Mucosa of descending colon (tissue), 3 donors: ENCODE results near the gene HELB. TPM values are rescaled to one million over a fixed set of nuclear protein-coding genes. Genes with fewer than 3 reads are reported as not detected.
A peak's percentile ranks its signal among the peaks of the same experiment; 100 is the strongest.

ENCODE experiments used
- ATAC-seq: fragments of 200-7000 bp; cut with Tn5 transposase; one replicate; pipeline ENCODE4 v1.9.1; 2020; ENCODE audit warnings: mild to moderate bottlenecking, moderate library complexity
- DNase-seq, 3 donors: peaks; one replicate each; pipeline ENCODE4 v3.0.0-alpha.2; 2020
- H3K36me3 ChIP-seq: fragments of 200-600 bp; one replicate; pipeline ENCODE4 v1.8.0; 2021; ENCODE audit warnings: low read depth, mild to moderate bottlenecking
- H3K4me1 ChIP-seq: fragments of 200-600 bp; one replicate; pipeline ENCODE4 v1.8.0; 2021; ENCODE audit warnings: low read depth, mild to moderate bottlenecking
- H3K4me3 ChIP-seq: fragments of 200-600 bp; one replicate; pipeline ENCODE4 v1.8.0; 2021; ENCODE audit warnings: mild to moderate bottlenecking
- H3K9me3 ChIP-seq: fragments of 200-600 bp; one replicate; pipeline ENCODE4 v1.8.0; 2021; ENCODE audit warnings: mild to moderate bottlenecking
- CTCF ChIP-seq: fragments of 200-600 bp; IDR thresholded peaks from one replicate; pipeline ENCODE4 v1.8.0; 2022; ENCODE audit warnings: antibody characterized with exemption, mild to moderate bottlenecking
- intact Hi-C, 2 donors: fragments of 100-400 bp; cut with DNase I in 1 of 2; cut with micrococcal nuclease in 1 of 2; formaldehyde crosslinking; loops; one replicate each; pipeline versions ENCODE4 v1.11.0 to v1.11.1; 2022; cut with DNase I, micrococcal nuclease
- total RNA-seq, 3 donors: library from RNA; stranded (reverse); fragmentation: NEBNext Ultra II Directional in 2 of 3; extraction: Animal tissue kit (Norgen Biotek cat#: 25700) in 2 of 3; gene quantifications; one replicate each; pipeline versions ENCODE4 v1.2.1 to v1.2.4, GENCODE V29; 2021 to 2023
- donor health status: DM: no; HTN: no; CAD: no; lungs with moderate emphysema.
- donor health status: DM: no; HTN: no; CAD: no.
- donor health status: DM: no; HTN: yes; CAD: no.

HELB gene
- total RNA-seq, 3 donors from 2014 or later = 3.8 to 6.0 (median 5.4) TPM

DNA sequence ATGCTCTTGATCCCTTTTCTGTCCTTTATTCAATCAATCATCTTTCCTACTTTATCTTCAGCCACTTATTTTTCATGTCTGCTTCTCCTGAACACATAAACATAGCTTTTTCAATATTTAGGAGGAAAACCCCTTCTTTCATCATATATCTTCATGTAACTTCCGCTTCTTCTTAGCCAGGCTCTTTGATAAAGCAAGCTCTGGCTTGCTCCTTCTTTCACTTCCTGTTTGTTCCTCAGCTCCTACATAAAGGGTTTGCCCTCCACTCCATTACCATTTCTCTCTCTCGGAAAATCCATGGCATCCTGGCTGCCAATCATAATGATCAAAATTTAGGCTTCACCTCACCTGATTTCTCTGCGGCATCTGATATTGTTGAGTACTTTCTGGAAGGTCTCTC lies 33.7 kb upstream of the HELB start:
- Histone ChIP-seq H3K4me3 (no peak overlapping the region), H3K36me3 (no peaks in the 10 kb centered on the region), H3K4me1 (no peaks in the 10 kb centered on the region), H3K9me3 (no peaks in the 10 kb centered on the region)
- ATAC-seq (peak; percentile 35), DNase-seq (no peak)
- TF ChIP-seq CTCF = no peak
- intact Hi-C loops = no loop called here

- Histone ChIP-seq H3K4me3 (no peak overlapping the region), H3K4me1 (no peaks in the 10 kb centered on the region), H3K9me3 (no peaks in the 10 kb centered on the region), H3K36me3 (no peaks in the 10 kb centered on the region)
- DNase-seq = no peak
- TF ChIP-seq CTCF = no peak
- intact Hi-C loops = no loop called here
- ATAC-seq = no peak
Measured at GRCh38 chr12:66269142-66269541, 33.2 kb upstream of the HELB start.

DNA sequence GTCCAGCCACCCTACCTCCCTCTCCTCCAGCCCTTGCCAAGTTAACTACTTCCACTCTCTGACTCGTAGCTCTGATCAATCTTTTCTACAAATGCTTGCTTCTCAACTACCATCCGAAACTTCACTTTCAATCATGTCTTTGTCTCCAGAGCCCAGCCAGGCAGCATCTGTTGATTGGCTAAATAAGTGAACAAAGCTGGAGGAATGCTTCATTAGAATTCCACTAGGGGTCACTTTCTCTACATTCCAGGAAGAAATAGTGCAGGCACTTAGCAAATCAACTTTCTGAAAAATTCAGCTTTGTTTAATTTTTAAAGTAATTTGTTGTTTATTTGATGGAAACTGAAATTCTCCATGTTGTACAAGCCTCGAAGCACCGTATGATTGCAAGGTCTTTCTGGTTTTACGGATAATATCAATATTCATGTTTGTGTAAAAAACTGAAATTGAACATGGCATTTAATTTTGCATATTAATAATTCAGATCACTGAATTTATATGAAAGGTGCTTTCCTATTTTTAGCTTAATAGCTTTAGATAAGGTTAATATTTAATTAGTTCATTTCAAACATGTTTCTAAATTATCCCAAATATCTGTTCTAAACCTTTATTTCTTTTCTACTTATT lies 32.4 kb upstream of the HELB start:
- Histone ChIP-seq H3K4me3 (no peak overlapping the region), H3K36me3 (no peaks in the 10 kb centered on the region), H3K9me3 (no peaks in the 10 kb centered on the region), H3K4me1 (no peaks in the 10 kb centered on the region)
- ATAC-seq (peak; percentile 67), DNase-seq (peak in 1 of 3 donors; percentile 21)
- TF ChIP-seq CTCF = no peak
- intact Hi-C loops = loop anchor here (10.0 kb wide), 2 partner anchors 135 to 425 kb away; no protein-coding TSS in a partner anchor

- no peak for TF ChIP-seq CTCF
- intact Hi-C loops = loop anchor here (10.0 kb wide), 2 partner anchors 134 to 424 kb away; no protein-coding TSS in a partner anchor
- DNase-seq = no peak
- Histone ChIP-seq H3K36me3 (no peaks in the 10 kb centered on the region), H3K9me3 (no peaks in the 10 kb centered on the region), H3K4me1 (no peaks in the 10 kb centered on the region), H3K4me3 (no peak overlapping the region)
- no peak for ATAC-seq
Measured at GRCh38 chr12:66270613-66271012, 31.7 kb upstream of the HELB start.

GRCh38 chr12:66272650-66273049 lies 29.6 kb upstream of the HELB start:
- intact Hi-C loops = loop anchor here (10.0 kb wide), 2 partner anchors 132 to 422 kb away; no protein-coding TSS in a partner anchor
- no peaks in the 10 kb centered on the region for H3K4me1 ChIP-seq
- no peaks in the 10 kb centered on the region for H3K36me3 ChIP-seq
- no peaks in the 10 kb centered on the region for H3K9me3 ChIP-seq
- no peak for ATAC-seq
- no peak overlapping the region for H3K4me3 ChIP-seq
- no peak for TF ChIP-seq CTCF
- DNase-seq = no peak
